Measurements from ENCODE around the gene R3HDM2. TPM values are rescaled to one million over a fixed set of nuclear protein-coding genes. Genes with fewer than 3 reads are reported as not detected.
"Not testable (repeated sequence)": the region's sequence is repeated elsewhere in the genome, so short reads cannot be mapped to it uniquely, and the experiment has no call there.

The R3HDM2 gene
- total RNA-seq, 2 donors from 2014 or later: 49.7 to 51.8 TPM

GRCh38 chr12:57399718-57400463 is 31.0 kb downstream of the R3HDM2 start:
- intact Hi-C loops (cut with DNase I); DNase-seq (ENCODE audit: low spot score): not testable (repeated sequence)

- intact Hi-C loops (cut with DNase I): no loop called here
Measured at GRCh38 chr12:57397441-57397840, 33.4 kb downstream of the R3HDM2 start.

GRCh38 chr12:57395121-57395520 is 35.7 kb downstream of the R3HDM2 start:
- intact Hi-C loops (cut with DNase I): no loop called here
- DNase-seq (ENCODE audit: low spot score): no peak

More at GRCh38 chr12:57397441-57397840, 33.4 kb downstream of the R3HDM2 start:
- no peak for DNase-seq (ENCODE audit: low spot score)

- intact Hi-C loops (cut with DNase I): no loop called here
- DNase-seq (ENCODE audit: low spot score): no peak
Measured at GRCh38 chr12:57390174-57390573, 40.7 kb downstream of the R3HDM2 start.

- no peak for DNase-seq (ENCODE audit: low spot score)
- intact Hi-C loops (cut with DNase I): no loop called here
Measured at GRCh38 chr12:57389033-57389432, 41.8 kb downstream of the R3HDM2 start.

GRCh38 chr12:57388425-57388824 is 42.4 kb downstream of the R3HDM2 start:
- DNase-seq (ENCODE audit: low spot score): no peak
- intact Hi-C loops (cut with DNase I): no loop called here

GRCh38 chr12:57386187-57386720 is 44.6 kb downstream of the R3HDM2 start:
- intact Hi-C loops (cut with DNase I): no loop called here
- DNase-seq (ENCODE audit: low spot score): no peak

GRCh38 chr12:57385586-57385985 is 45.3 kb downstream of the R3HDM2 start:
- no peak for DNase-seq (ENCODE audit: low spot score)
- intact Hi-C loops (cut with DNase I): no loop called here

GRCh38 chr12:57384478-57384877 is 46.4 kb downstream of the R3HDM2 start:
- intact Hi-C loops (cut with DNase I): no loop called here
- DNase-seq (ENCODE audit: low spot score): no peak

- DNase-seq (ENCODE audit: low spot score): no peak
- intact Hi-C loops (cut with DNase I): no loop called here
Measured at GRCh38 chr12:57381693-57382220, 49.1 kb downstream of the R3HDM2 start.

GRCh38 chr12:57380300-57380699 is 50.5 kb downstream of the R3HDM2 start:
- DNase-seq (ENCODE audit: low spot score): no peak

GRCh38 chr12:57377103-57377840 is 53.6 kb downstream of the R3HDM2 start:
- DNase-seq (ENCODE audit: low spot score): no peak
- intact Hi-C loops (cut with DNase I): no loop called here

More at GRCh38 chr12:57380300-57380699, 50.5 kb downstream of the R3HDM2 start:
- intact Hi-C loops (cut with DNase I): no loop called here

GRCh38 chr12:57372233-57372632 is 58.6 kb downstream of the R3HDM2 start:
- intact Hi-C loops (cut with DNase I): no loop called here

GRCh38 chr12:57370696-57371095 is 60.1 kb downstream of the R3HDM2 start:
- intact Hi-C loops (cut with DNase I): no loop called here
- no peak for DNase-seq (ENCODE audit: low spot score)

More at GRCh38 chr12:57372233-57372632, 58.6 kb downstream of the R3HDM2 start:
- no peak for DNase-seq (ENCODE audit: low spot score)

- DNase-seq (ENCODE audit: low spot score): no peak
- intact Hi-C loops (cut with DNase I): no loop called here
Measured at GRCh38 chr12:57370072-57370471, 60.8 kb downstream of the R3HDM2 start.

- intact Hi-C loops (cut with DNase I): no loop called here
- no peak for DNase-seq (ENCODE audit: low spot score)
Measured at GRCh38 chr12:57369202-57369601, 61.6 kb downstream of the R3HDM2 start.

- intact Hi-C loops (cut with DNase I): no loop called here
- DNase-seq (ENCODE audit: low spot score): no peak
Measured at GRCh38 chr12:57368349-57369095, 62.3 kb downstream of the R3HDM2 start.

- intact Hi-C loops (cut with DNase I): no loop called here
- DNase-seq (ENCODE audit: low spot score): no peak
Measured at GRCh38 chr12:57367121-57367520, 63.7 kb downstream of the R3HDM2 start.

- intact Hi-C loops (cut with DNase I): no loop called here
- DNase-seq (ENCODE audit: low spot score): no peak
Measured at GRCh38 chr12:57366315-57366714, 64.5 kb downstream of the R3HDM2 start.

All from posterior vena cava (tissue), 2 donors.